DND-41 (cell line): ENCODE measurements around the gene LYPD3.
"Not testable (repeated sequence)": the region's sequence is repeated elsewhere in the genome, so short reads cannot be mapped to it uniquely, and the experiment has no call there.

Source experiments
- ATAC-seq: fragments of 200-7000 bp; cut with Tn5 transposase; 3 replicates; pipeline ENCODE4 v1.9.1; 2021; ENCODE audit warnings: low read depth; ENCODE audit not compliant: insufficient read depth
- DNase-seq: peaks from one replicate; pipeline ENCODE4 v3.0.0-alpha.2; 2020
- H2AFZ ChIP-seq: 2 replicates; pipeline ENCODE4 v1.6.0; 2012; ENCODE audit warnings: low read depth, low read length
- H3K27ac ChIP-seq: 2 replicates; pipeline ENCODE4 v1.5.1; 2012; ENCODE audit warnings: low read length, inconsistent platforms
- H3K27me3 ChIP-seq: fragments of 200-600 bp; sonication (generic); 2 replicates; pipeline ENCODE4 v1.6.0; 2012; ENCODE audit warnings: low read length, mild to moderate bottlenecking, inconsistent platforms; ENCODE audit not compliant: insufficient read depth, poor library complexity
- H3K36me3 ChIP-seq: 2 replicates; pipeline ENCODE4 v1.5.1; 2012; ENCODE audit warnings: low read length, inconsistent platforms; ENCODE audit not compliant: insufficient read depth
- H3K4me1 ChIP-seq: 2 replicates; pipeline ENCODE4 v1.5.1; 2012; ENCODE audit warnings: mild to moderate bottlenecking, low read length; ENCODE audit not compliant: insufficient read depth
- H3K4me2 ChIP-seq: 2 replicates; pipeline ENCODE4 v1.6.0; 2012; ENCODE audit warnings: mild to moderate bottlenecking, moderate library complexity, low read length, inconsistent platforms; ENCODE audit not compliant: insufficient read depth
- H3K4me3 ChIP-seq, 2 experiments: fragments of 200-600 bp in 1 of 2; shearing (Covaris generic) in 1 of 2; 2 replicates each; pipeline ENCODE4 v1.5.1; 2012 to 2016; ENCODE audit warnings: inconsistent platforms in 2 of 2, low read length in 2 of 2, mild to moderate bottlenecking in 2 of 2, low read depth in 1 of 2, moderate library complexity in 1 of 2
- H3K79me2 ChIP-seq: 2 replicates; pipeline ENCODE4 v1.6.0; 2012; ENCODE audit warnings: low read length, inconsistent platforms; ENCODE audit not compliant: insufficient read depth
- H3K9ac ChIP-seq: 2 replicates; pipeline ENCODE4 v1.6.0; 2012; ENCODE audit warnings: low read depth, mild to moderate bottlenecking, inconsistent platforms, low read length, moderate library complexity
- H3K9me3 ChIP-seq: 2 replicates; pipeline ENCODE4 v1.5.1; 2012; ENCODE audit warnings: low read length, moderate library complexity, mild to moderate bottlenecking, inconsistent platforms; ENCODE audit not compliant: insufficient read depth, severe bottlenecking
- H4K20me1 ChIP-seq: 2 replicates; pipeline ENCODE4 v1.6.0; 2012; ENCODE audit warnings: low read length; ENCODE audit not compliant: insufficient read depth
- EZH2 ChIP-seq: IDR thresholded peaks from 3 replicates; pipeline ENCODE4 v1.6.1; 2012; ENCODE audit warnings: borderline replicate concordance, low read depth, mild to moderate bottlenecking, moderate library complexity, low read length, inconsistent platforms; ENCODE audit not compliant: severe bottlenecking
- TF ChIP-seq, protein P1 (sequence below): IDR thresholded peaks from 2 replicates; pipeline ENCODE4 v1.5.1; 2012; ENCODE audit warnings: borderline replicate concordance, low read length, moderate library complexity, mild to moderate bottlenecking; ENCODE audit not compliant: poor library complexity, severe bottlenecking; ENCODE audit errors: extremely low read depth

LYPD3 gene

DNA sequence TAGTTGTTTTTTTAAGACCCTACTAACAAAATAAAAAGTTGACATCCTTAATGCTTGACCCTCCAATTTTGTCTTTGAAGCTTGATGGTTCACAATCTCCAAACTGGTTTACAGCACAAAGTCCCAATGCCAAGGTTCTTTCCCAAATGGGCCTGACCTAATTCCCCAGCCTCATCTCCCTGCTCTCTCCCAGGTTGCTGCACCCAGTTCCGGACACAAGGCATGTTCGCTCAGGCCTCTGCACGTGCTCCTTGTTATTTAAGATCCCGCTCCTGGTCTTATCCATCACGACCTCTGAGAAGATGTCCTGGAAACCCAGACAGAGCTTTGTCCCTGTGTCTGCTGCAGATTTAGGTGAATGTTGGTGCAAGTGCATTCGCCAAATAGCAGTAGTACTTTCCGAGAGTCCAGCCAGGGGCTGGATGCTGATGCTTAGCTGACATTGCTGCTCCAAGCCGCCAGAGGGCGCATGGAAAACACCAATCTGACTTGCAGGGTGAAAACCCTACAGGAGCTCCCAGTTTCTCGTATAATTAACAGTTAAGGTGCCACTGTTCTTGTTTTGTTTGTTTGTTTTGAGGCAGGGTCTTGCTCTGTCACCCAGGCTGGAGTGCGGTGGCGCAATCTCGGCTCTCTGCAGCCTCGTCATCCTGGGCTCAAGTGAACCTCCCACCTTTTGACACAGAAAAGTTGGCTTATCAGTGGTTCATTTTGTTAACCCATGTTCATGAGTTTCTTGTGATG, 18.5 kb downstream of the LYPD3 start:
- TF ChIP-seq, protein P1, sequence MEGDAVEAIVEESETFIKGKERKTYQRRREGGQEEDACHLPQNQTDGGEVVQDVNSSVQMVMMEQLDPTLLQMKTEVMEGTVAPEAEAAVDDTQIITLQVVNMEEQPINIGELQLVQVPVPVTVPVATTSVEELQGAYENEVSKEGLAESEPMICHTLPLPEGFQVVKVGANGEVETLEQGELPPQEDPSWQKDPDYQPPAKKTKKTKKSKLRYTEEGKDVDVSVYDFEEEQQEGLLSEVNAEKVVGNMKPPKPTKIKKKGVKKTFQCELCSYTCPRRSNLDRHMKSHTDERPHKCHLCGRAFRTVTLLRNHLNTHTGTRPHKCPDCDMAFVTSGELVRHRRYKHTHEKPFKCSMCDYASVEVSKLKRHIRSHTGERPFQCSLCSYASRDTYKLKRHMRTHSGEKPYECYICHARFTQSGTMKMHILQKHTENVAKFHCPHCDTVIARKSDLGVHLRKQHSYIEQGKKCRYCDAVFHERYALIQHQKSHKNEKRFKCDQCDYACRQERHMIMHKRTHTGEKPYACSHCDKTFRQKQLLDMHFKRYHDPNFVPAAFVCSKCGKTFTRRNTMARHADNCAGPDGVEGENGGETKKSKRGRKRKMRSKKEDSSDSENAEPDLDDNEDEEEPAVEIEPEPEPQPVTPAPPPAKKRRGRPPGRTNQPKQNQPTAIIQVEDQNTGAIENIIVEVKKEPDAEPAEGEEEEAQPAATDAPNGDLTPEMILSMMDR = peak; percentile 94
- TF ChIP-seq EZH2 = no peak
- Histone ChIP-seq H3K79me2 (no peaks in the 10 kb centered on the region), H3K27me3 (no peaks in the 10 kb centered on the region), H3K4me3 (no peak overlapping the region), H3K9ac (no peak overlapping the region), H3K4me1 (no peaks in the 10 kb centered on the region), H4K20me1 (no peaks in the 10 kb centered on the region), H3K27ac (no peak overlapping the region), H3K36me3 (no peaks in the 10 kb centered on the region), H3K9me3 (no peaks in the 10 kb centered on the region), H2AFZ (no peak overlapping the region), H3K4me2 (no peak overlapping the region)
- peak; percentile 70 for DNase-seq
- peak; percentile 78 for ATAC-seq

DNA sequence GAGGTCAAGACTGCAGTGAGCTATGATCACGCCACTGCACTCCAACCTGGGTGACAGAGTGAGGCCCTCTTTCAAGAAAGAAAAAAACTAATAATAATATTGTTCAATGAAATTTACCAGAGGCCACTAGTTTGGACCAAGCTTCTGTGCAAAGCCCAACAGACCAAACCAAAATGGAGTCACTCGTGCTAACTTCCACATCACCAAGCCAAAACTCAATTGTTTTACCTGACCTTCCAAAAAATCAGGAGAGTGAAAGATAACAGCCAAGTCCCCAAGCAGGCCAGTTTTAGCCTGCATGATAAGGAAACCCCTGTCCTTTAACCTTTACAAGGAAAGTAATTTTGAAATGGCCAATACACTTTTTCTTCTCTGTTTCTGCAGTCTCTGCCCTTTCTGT, 20.0 kb downstream of the LYPD3 start:
- H3K4me3 ChIP-seq = no peak overlapping the region
- H3K4me1 ChIP-seq = no peaks in the 10 kb centered on the region
- TF ChIP-seq, protein P1 = no peak
- no peak for TF ChIP-seq EZH2
- no peaks in the 10 kb centered on the region for H3K79me2 ChIP-seq
- no peaks in the 10 kb centered on the region for H3K27me3 ChIP-seq
- H3K36me3 ChIP-seq = no peaks in the 10 kb centered on the region
- no peaks in the 10 kb centered on the region for H3K9me3 ChIP-seq
- no peaks in the 10 kb centered on the region for H4K20me1 ChIP-seq
- H3K27ac ChIP-seq = no peak overlapping the region
- no peak for DNase-seq
- H3K4me2 ChIP-seq = no peak overlapping the region
- no peak overlapping the region for H3K9ac ChIP-seq
- H2AFZ ChIP-seq = no peak overlapping the region
- no peak for ATAC-seq

DNA sequence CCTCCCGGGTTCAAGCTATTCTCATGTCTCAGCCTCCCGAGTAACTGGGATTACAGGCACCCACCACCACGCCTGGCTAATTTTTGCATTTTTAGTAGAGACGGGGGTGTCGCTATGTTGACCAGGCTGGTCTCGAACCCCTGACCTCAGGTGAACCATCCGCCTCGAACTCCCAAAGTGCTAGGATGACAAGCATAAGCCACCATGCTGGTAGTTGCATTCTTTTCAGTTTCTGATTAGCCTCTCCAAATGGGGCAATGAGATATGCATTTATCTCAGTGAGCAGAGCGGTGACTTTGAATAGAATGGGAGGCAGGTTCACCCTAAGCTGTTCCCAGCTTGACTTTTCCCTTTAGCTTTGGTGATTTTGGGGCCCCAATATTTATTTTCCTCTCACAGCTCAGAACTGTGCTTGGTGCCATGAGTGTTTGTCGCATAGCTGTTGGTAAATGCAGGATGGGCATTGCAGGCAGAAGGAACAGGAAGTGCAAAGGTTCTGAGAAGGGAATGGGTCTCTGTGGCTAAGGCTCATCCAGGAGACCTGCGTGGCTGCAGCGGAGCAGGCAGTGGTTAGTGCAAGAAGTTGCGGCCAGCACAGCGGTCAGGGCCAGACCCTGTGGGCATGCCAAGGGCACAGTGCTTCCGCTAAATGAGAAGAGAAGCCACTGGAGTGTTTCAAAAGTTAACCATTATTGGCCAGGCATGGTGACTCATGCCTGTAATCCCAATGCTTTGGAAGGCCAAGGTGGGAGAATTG, 20.7 kb downstream of the LYPD3 start:
- no peak overlapping the region for H2AFZ ChIP-seq
- no peak overlapping the region for H3K4me2 ChIP-seq
- no peaks in the 10 kb centered on the region for H3K9me3 ChIP-seq
- no peak overlapping the region for H3K9ac ChIP-seq
- TF ChIP-seq, protein P1 = no peak
- TF ChIP-seq EZH2 = no peak
- H3K36me3 ChIP-seq = no peaks in the 10 kb centered on the region
- no peak overlapping the region for H3K27ac ChIP-seq
- H3K4me1 ChIP-seq = no peaks in the 10 kb centered on the region
- no peaks in the 10 kb centered on the region for H3K79me2 ChIP-seq
- H3K4me3 ChIP-seq = no peak overlapping the region
- H3K27me3 ChIP-seq = no peaks in the 10 kb centered on the region
- no peak for ATAC-seq
- no peak for DNase-seq
- H4K20me1 ChIP-seq = no peaks in the 10 kb centered on the region

DNA sequence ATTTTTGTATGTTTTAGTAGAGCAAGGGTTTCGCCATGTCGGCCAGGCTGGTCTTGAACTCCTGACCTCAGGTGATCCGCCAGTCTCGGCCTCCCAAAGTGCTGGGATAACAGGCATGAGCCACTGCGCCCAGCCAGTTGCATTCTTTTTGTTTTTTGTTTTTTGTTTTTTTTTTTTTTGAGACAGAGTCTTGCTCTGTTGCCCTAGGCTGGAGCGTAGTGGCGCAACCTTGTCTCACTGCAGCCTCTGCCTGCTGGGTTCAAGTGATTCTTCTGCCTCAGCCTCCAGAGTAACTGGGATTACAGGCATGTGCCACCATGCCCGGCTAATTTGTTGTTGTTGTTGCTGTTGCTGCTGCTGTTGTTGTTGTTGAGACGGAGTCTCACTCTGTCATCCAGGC, 21.3 kb downstream of the LYPD3 start:
- not testable (repeated sequence) for H2AFZ ChIP-seq, H3K36me3 ChIP-seq, H3K27me3 ChIP-seq, H3K79me2 ChIP-seq, DNase-seq, H3K4me2 ChIP-seq, ATAC-seq, H3K4me3 ChIP-seq, H3K9me3 ChIP-seq, H3K4me1 ChIP-seq, H4K20me1 ChIP-seq, H3K9ac ChIP-seq, H3K27ac ChIP-seq
